ENCODE measurements around the gene KLHL15.
A peak's percentile ranks its signal among the peaks of the same experiment; 100 is the strongest.
"Not testable (repeated sequence)": the region's sequence is repeated elsewhere in the genome, so short reads cannot be mapped to it uniquely, and the experiment has no call there.

KLHL15 gene, protein sequence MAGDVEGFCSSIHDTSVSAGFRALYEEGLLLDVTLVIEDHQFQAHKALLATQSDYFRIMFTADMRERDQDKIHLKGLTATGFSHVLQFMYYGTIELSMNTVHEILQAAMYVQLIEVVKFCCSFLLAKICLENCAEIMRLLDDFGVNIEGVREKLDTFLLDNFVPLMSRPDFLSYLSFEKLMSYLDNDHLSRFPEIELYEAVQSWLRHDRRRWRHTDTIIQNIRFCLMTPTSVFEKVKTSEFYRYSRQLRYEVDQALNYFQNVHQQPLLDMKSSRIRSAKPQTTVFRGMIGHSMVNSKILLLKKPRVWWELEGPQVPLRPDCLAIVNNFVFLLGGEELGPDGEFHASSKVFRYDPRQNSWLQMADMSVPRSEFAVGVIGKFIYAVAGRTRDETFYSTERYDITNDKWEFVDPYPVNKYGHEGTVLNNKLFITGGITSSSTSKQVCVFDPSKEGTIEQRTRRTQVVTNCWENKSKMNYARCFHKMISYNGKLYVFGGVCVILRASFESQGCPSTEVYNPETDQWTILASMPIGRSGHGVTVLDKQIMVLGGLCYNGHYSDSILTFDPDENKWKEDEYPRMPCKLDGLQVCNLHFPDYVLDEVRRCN

DNA sequence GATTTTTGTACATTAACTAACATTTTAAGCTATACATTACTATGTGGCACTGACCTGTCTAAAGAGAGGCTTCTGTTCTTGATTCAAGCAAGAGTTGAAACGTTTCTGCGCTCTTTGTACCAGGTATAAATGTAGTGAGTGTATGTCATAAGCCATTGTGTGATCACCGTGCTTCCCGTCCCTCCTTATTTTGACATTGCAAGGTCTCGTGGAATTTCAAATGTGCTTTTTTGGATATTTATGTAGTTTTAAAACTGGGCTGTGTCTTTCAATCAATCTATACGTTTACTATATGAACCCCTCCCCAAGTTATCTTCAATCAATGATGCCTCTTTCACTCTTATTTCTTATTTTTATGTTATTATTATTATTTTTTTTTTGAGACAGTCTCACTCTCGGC is at the start of gene KLHL15:
TSS of gene KLHL15 (minus strand) at position 101 of the 400 bp plus-strand sequence. CDS start 20,493 bp downstream, outside the sequence.
- DNase-seq (ENCODE audit: low read depth in 2 of 2) = no peak

GRCh38 chrX:24069877-24070276 is 42.9 kb upstream of the KLHL15 start:
- no peak for DNase-seq (ENCODE audit: low read depth in 2 of 2)

DNA sequence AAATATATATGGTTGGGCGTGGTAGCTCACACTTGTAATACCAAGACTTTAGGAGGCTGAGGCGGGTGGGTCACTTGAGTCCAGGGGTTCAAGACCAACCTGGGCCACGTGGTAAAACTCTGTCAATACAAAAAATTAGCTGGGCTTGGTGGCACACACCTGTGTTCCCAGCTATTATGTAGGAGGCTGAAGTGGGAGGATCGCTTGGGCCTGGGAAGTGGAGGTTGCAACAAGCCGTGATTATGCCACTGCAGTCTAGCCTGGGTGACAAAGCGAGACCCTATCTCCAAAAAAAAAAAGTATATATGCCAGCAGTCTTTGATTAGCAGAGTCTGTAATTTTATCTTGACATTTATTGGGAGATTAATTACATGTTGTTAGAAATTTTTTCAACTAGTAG is 36.5 kb upstream of the KLHL15 start:
- no peak for DNase-seq (ENCODE audit: low read depth in 2 of 2)

DNA sequence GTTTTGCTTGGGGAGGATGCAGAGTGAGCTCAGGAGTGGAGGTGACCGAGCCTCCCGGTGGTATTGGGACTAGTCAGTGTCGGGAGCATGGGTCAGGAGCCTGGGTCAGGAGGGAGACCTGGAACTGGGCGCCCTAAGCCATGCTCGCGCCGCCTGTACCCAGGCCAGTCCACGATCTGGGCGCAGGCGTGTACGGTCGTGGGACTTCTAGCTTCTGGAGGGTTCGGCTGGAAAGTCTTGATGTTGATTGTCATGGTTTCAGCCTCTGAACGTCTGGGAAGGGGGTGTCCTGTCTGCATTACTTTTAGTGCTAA is 28.0 kb upstream of the KLHL15 start:
- DNase-seq (ENCODE audit: low read depth in 2 of 2) = no peak

DNA sequence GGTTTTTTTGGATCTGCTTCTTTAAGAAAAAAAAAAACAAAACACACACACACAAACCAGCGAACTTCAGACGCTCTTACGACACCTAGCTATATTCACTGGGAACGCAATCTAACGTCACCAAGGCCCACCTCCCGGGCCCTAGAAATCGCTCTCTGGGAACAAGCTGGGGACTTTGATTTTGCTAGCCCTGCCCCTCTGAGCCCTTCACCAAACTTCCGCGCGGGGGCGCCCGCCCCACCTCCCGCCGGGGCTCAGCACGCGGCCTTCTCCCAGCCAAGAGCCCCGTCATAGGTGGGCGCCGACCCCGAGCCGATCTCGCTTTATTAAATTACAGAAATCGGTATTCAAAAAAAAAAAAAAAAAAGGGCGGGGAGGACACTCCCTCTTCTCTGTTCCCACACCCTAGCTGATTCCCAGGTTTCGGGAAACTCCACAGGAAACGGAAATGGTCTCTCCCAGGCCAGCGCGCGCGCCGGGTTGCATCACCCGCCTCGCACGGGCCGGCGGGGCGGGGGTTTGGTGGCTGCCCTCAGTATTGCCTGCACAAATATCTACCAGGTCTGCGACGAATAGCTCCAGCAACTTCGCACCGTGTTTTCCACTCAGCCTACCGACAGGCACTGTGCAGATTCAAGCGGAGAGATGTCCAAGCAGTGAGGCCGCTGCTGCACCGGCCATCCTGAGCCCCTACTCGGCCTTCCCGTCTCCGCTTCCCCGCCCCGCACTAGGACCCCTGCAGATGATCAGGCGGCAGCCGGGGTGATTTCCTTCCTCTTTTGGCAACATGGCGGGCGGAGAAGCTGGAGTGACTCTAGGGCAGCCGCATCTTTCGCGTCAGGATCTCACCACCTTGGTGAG is 27.4 kb upstream of the KLHL15 start, which contains the start of gene EIF2S3:
TSS of gene EIF2S3 (plus strand) at position 775 of the 861 bp plus-strand sequence. CDS start at position 788, 13 bp downstream.
- peak; percentile 72 to 79 for DNase-seq (ENCODE audit: low read depth in 2 of 2)

DNA sequence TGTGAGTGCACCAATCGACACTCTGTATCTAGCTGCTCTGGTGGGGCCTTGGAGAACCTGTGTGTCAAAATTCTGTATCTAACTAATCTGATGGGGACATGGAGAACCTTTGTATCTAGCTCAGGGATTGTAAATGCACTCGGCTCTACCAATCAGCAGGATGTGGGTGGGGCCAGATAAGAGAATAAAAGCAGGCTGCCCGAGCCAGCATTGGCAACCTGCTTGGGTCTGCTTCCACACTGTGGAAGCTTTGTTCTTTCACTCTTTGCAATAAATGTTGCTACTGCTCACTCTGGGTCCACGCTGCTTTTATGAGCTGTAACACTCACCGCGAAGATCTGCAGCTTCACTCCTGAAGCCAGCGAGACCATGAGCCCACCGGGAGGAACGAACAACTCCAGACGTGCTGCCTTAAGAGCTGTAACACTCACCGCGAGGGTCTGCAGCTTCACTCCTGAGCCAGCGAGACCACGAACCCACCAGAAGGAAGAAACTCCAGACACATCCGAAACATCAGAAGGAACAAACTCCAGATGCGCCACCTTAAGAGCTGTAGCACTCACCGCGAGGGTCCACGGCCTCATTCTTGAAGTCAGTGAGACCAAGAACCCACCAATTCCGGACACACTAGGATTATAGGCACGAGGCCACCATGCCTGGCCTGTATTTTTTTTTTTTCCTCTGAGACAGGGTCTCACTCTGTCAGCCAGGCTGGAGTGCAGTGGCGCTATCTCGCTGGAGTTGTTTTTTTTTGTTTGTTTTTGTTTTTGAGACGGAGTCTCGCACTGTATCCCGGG is 23.7 kb upstream of the KLHL15 start:
- DNase-seq (ENCODE audit: low read depth in 2 of 2) = not testable (repeated sequence)

DNA sequence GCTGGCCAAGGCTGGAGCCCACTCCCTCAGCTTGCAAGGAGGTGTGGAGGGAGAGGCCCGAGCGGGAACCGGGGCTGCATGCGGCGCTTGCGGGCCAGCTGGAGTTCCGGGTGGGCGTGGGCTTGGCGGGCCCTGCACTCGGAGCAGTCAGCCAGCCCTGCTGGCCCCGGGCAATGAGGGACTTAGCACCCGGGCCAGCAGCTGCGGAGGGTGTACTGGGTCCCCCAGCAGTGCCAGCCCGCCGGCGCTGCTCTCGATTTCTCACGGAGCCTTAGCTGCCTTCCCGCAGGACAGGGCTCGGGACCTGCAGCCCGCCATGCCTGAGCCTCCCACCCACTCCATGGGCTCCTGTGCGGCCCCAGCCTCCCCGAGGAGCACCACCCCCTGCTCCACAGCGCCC is 22.7 kb upstream of the KLHL15 start:
- not testable (repeated sequence) for DNase-seq (ENCODE audit: low read depth in 2 of 2)

GRCh38 chrX:24046060-24046459 is 19.1 kb upstream of the KLHL15 start:
- DNase-seq (ENCODE audit: low read depth in 2 of 2) = not testable (repeated sequence)

GRCh38 chrX:24037729-24038128 is 10.7 kb upstream of the KLHL15 start:
- DNase-seq (ENCODE audit: low read depth in 2 of 2) = no peak

DNA sequence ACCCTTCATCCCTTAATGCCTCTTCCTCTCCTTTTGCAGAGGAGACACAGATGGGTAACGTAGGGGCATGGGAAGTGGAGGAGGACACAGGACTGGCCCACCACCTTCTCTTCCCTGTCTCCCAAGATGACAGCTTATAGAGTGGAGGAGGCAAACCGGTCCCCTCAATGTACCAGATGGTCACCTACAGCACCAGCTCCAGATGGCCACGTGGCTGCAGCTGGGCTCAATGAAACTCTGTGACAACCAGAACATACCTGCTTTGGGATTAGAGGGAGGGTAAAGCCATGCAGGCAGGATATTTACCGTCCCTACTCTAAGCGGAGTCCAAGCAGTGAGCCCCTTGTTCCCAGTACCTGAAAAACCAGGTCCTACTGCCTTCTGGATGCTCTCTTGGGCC is 7.5 kb upstream of the KLHL15 start:
- DNase-seq (ENCODE audit: low read depth in 2 of 2) = no peak

DNA sequence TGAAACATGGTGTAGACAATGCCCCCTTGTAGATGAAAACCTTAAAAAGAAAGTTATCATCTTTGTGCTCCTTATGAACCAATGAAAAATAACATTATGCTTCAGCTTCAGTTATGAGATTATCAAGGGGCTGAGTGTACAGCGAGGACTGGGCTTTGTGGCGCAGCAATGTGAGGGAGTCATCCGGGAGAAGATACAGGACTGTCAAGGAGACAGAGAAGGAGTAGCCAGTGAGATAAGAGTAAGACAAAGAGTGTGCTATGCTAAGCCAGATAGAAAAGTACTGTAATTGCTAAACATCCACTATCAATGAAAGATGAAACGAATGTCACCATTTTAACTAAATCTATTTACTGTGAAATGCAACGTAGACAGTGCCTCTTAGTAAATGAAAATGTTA is 3.6 kb upstream of the KLHL15 start:
- DNase-seq (ENCODE audit: low read depth in 2 of 2) = no peak

GRCh38 chrX:24027985-24028384 is 999 bp upstream of the KLHL15 start:
- DNase-seq (ENCODE audit: low read depth in 2 of 2) = no peak

GRCh38 chrX:24026432-24026831 is 554 bp downstream of the KLHL15 start:
- DNase-seq (ENCODE audit: low read depth in 2 of 2) = no peak

GRCh38 chrX:24025741-24026403 is 1.1 kb downstream of the KLHL15 start:
- no peak for DNase-seq (ENCODE audit: low read depth in 2 of 2)

GRCh38 chrX:24024819-24025740 is 1.9 kb downstream of the KLHL15 start:
- DNase-seq (ENCODE audit: low read depth in 2 of 2) = peak; percentile 82 to 83

DNA sequence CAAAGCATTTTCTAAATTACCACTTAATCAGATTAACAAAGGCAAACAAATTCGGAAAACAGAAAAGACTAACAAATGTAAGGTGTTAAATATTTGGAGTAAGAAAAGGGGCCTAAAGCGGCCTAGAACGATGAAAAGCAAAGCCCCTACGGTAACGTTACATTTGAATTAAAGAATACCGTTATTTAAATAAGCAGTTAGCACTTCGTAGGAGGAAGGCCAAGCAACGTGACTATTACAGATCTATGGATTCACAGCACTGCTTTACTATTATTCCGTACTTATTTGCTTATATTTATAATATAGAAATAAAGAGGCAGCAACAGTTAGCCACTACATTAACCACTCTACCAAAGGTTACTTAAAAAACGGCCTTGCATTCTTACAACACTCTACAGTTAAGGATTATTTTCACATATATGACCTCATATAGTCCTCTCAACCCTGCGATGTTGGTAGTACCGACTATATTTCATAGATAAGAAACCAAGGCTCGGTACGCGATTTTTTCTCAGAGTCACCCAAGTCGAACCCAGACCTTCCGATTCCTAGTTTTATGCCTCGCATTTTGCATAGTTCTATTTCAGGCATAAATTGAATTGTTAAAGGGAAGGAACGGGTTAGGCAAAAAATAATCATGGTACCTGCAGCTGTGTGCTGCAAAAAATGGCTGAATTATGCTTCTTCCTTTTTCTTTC is 2.9 kb downstream of the KLHL15 start:
- no peak for DNase-seq (ENCODE audit: low read depth in 2 of 2)

DNA sequence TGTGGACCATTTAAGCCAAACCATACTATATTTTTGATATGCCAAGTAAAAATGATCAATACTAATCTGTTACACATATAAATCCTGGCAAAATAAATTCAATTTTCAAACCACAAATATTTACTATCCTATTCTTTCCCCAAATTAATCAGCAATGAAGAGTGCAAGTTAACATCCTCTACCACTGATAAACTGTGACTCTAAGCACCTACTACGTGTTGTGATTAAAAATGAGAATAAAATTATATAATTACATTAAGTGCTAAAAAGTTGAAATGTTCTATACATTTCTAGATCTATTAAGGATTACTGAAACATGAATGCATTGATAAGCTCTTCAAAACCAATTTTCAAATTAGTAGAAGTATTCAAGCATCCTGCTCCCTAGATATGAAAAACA is 3.4 kb downstream of the KLHL15 start:
- no peak for DNase-seq (ENCODE audit: low read depth in 2 of 2)

DNA sequence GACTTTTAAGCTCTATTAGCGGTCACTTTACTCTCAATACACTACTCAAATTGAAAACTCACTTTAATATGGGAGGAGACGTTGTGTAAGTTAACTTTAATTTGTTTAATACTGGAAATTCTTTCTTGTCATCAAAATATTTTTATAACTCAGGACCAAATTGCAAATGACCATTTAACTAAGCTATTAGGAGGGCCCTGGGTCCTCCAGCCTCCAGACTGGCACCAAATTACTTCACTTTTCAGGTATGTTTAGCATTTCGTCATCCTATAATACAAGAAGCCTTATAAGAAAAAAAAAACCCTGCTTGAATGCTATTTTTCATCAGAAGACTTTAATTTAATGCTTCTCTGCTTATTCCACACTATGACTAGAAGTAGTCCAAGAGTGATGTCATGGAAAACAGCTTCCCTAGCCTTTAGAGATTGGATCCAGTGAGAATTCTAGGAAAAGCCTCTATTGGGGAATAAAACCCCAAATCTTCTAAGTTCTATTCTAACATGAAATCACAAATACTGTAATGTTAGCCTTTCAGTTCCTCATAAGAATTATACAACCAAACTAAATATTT is 6.6 kb downstream of the KLHL15 start:
- DNase-seq (ENCODE audit: low read depth in 2 of 2) = no peak

DNA sequence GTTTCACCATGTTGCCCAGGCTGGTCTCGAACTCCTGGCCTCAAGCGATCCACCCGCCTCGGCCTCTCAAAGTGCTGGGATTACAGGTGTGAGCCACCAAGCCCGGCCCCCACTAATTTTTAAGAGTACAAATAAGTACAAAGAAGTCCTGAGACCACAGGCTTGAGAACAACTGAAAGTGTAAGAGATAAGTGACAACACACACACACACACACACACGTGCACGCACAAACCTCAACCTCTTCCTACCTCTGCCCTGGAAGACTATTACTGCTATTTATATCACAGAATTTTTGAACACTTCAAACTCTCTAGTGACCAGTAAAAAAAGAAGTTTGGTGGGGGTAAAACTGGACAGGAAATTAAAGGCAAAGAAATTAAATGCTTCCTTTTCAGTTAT is 7.5 kb downstream of the KLHL15 start:
- DNase-seq (ENCODE audit: low read depth in 2 of 2) = no peak
